ENCODE measurements around the gene MANSC4.

Gene MANSC4

GRCh38 chr12:27780612-27781408, 774 bp upstream of the MANSC4 start:
- WGBS (ENCODE audit: insufficient coverage, insufficient read length), result no CpG with 5 or more reads among the region's 27 CpGs
- Histone ChIP-seq H3K4me3 (ENCODE audit: low read length) (peak overlapping the region; percentile 79), H3K9me3 (ENCODE audit: control insufficient read depth, insufficient read depth, low read length) (no peaks in the 10 kb centered on the region), H3K27ac (ENCODE audit: low read length) (no peak overlapping the region), H3K27me3 (ENCODE audit: control insufficient read depth, insufficient read depth, low read length) (no peaks in the 10 kb centered on the region), H3K4me1 (ENCODE audit: control insufficient read depth, insufficient read depth, low read length) (peaks cover 1% of the 10 kb centered on the region; the same call in 1 of the 2 replicates), H3K36me3 (ENCODE audit: control insufficient read depth, insufficient read depth, low read length) (no peaks in the 10 kb centered on the region)
- DNase-seq (ENCODE audit: low read depth, low spot score), result peak; percentile 11

GRCh38 chr12:27779416-27779919, 568 bp downstream of the MANSC4 start:
- DNase-seq (ENCODE audit: low read depth, low spot score), result no peak
- H3K27ac ChIP-seq (ENCODE audit: low read length), result no peak overlapping the region
- H3K4me3 ChIP-seq (ENCODE audit: low read length), result peak overlapping the region; percentile 79; the same call in 1 of the 2 replicates
- H3K4me1 ChIP-seq (ENCODE audit: control insufficient read depth, insufficient read depth, low read length), result peaks cover 1% of the 10 kb centered on the region; the same call in 1 of the 2 replicates
- H3K27me3 ChIP-seq (ENCODE audit: control insufficient read depth, insufficient read depth, low read length), result no peaks in the 10 kb centered on the region
- H3K36me3 ChIP-seq (ENCODE audit: control insufficient read depth, insufficient read depth, low read length), result no peaks in the 10 kb centered on the region
- H3K9me3 ChIP-seq (ENCODE audit: control insufficient read depth, insufficient read depth, low read length), result no peaks in the 10 kb centered on the region
- no CpG with 5 or more reads among the region's 36 CpGs for WGBS (ENCODE audit: insufficient coverage, insufficient read length)

GRCh38 chr12:27778206-27778605, 1.8 kb downstream of the MANSC4 start:
- Histone ChIP-seq H3K36me3 (ENCODE audit: control insufficient read depth, insufficient read depth, low read length) (no peaks in the 10 kb centered on the region), H3K9me3 (ENCODE audit: control insufficient read depth, insufficient read depth, low read length) (no peaks in the 10 kb centered on the region), H3K4me1 (ENCODE audit: control insufficient read depth, insufficient read depth, low read length) (peaks cover 1% of the 10 kb centered on the region; the same call in 1 of the 2 replicates), H3K27me3 (ENCODE audit: control insufficient read depth, insufficient read depth, low read length) (no peaks in the 10 kb centered on the region), H3K4me3 (ENCODE audit: low read length) (no peak overlapping the region), H3K27ac (ENCODE audit: low read length) (no peak overlapping the region)
- no CpG with 5 or more reads among the region's 1 CpG for WGBS (ENCODE audit: insufficient coverage, insufficient read length)
- DNase-seq (ENCODE audit: low read depth, low spot score), result no peak

GRCh38 chr12:27777141-27777540, 2.9 kb downstream of the MANSC4 start:
- no peaks in the 10 kb centered on the region for H3K9me3 ChIP-seq (ENCODE audit: control insufficient read depth, insufficient read depth, low read length)
- H3K27ac ChIP-seq (ENCODE audit: low read length), result no peak overlapping the region
- H3K4me3 ChIP-seq (ENCODE audit: low read length), result no peak overlapping the region
- H3K4me1 ChIP-seq (ENCODE audit: control insufficient read depth, insufficient read depth, low read length), result peaks cover 1% of the 10 kb centered on the region; the same call in 1 of the 2 replicates
- no CpG with 5 or more reads among the region's 5 CpGs for WGBS (ENCODE audit: insufficient coverage, insufficient read length)
- no peaks in the 10 kb centered on the region for H3K27me3 ChIP-seq (ENCODE audit: control insufficient read depth, insufficient read depth, low read length)
- no peaks in the 10 kb centered on the region for H3K36me3 ChIP-seq (ENCODE audit: control insufficient read depth, insufficient read depth, low read length)
- no peak for DNase-seq (ENCODE audit: low read depth, low spot score)

GRCh38 chr12:27772328-27773049, 7.5 kb downstream of the MANSC4 start:
- Histone ChIP-seq H3K36me3 (ENCODE audit: control insufficient read depth, insufficient read depth, low read length) (no peaks in the 10 kb centered on the region), H3K27ac (ENCODE audit: low read length) (no peak overlapping the region), H3K27me3 (ENCODE audit: control insufficient read depth, insufficient read depth, low read length) (no peaks in the 10 kb centered on the region), H3K4me3 (ENCODE audit: low read length) (no peak overlapping the region), H3K4me1 (ENCODE audit: control insufficient read depth, insufficient read depth, low read length) (no peaks in the 10 kb centered on the region), H3K9me3 (ENCODE audit: control insufficient read depth, insufficient read depth, low read length) (no peaks in the 10 kb centered on the region)
- DNase-seq (ENCODE audit: low read depth, low spot score), result no peak
- WGBS (ENCODE audit: insufficient coverage, insufficient read length), result no CpG with 5 or more reads among the region's 5 CpGs

GRCh38 chr12:27771481-27772327, 8.3 kb downstream of the MANSC4 start:
- H3K27me3 ChIP-seq (ENCODE audit: control insufficient read depth, insufficient read depth, low read length), result no peaks in the 10 kb centered on the region
- no peaks in the 10 kb centered on the region for H3K9me3 ChIP-seq (ENCODE audit: control insufficient read depth, insufficient read depth, low read length)
- no peak overlapping the region for H3K27ac ChIP-seq (ENCODE audit: low read length)
- H3K4me1 ChIP-seq (ENCODE audit: control insufficient read depth, insufficient read depth, low read length), result no peaks in the 10 kb centered on the region
- H3K36me3 ChIP-seq (ENCODE audit: control insufficient read depth, insufficient read depth, low read length), result no peaks in the 10 kb centered on the region
- WGBS (ENCODE audit: insufficient coverage, insufficient read length), result no CpG with 5 or more reads among the region's 3 CpGs
- no peak for DNase-seq (ENCODE audit: low read depth, low spot score)
- no peak overlapping the region for H3K4me3 ChIP-seq (ENCODE audit: low read length)

GRCh38 chr12:27769142-27769673, 10.8 kb downstream of the MANSC4 start:
- H3K36me3 ChIP-seq (ENCODE audit: control insufficient read depth, insufficient read depth, low read length), result no peaks in the 10 kb centered on the region
- DNase-seq (ENCODE audit: low read depth, low spot score), result no peak
- no peaks in the 10 kb centered on the region for H3K9me3 ChIP-seq (ENCODE audit: control insufficient read depth, insufficient read depth, low read length)
- no peak overlapping the region for H3K27ac ChIP-seq (ENCODE audit: low read length)
- no peak overlapping the region for H3K4me3 ChIP-seq (ENCODE audit: low read length)
- H3K4me1 ChIP-seq (ENCODE audit: control insufficient read depth, insufficient read depth, low read length), result no peaks in the 10 kb centered on the region
- no peaks in the 10 kb centered on the region for H3K27me3 ChIP-seq (ENCODE audit: control insufficient read depth, insufficient read depth, low read length)
- no CpG with 5 or more reads among the region's 8 CpGs for WGBS (ENCODE audit: insufficient coverage, insufficient read length)

GRCh38 chr12:27766587-27766986, 13.4 kb downstream of the MANSC4 start:
- no peaks in the 10 kb centered on the region for H3K9me3 ChIP-seq (ENCODE audit: control insufficient read depth, insufficient read depth, low read length)
- no peak overlapping the region for H3K4me3 ChIP-seq (ENCODE audit: low read length)
- no peaks in the 10 kb centered on the region for H3K4me1 ChIP-seq (ENCODE audit: control insufficient read depth, insufficient read depth, low read length)
- WGBS (ENCODE audit: insufficient coverage, insufficient read length), result no CpG with 5 or more reads among the region's 3 CpGs
- H3K27me3 ChIP-seq (ENCODE audit: control insufficient read depth, insufficient read depth, low read length), result no peaks in the 10 kb centered on the region
- H3K27ac ChIP-seq (ENCODE audit: low read length), result no peak overlapping the region
- H3K36me3 ChIP-seq (ENCODE audit: control insufficient read depth, insufficient read depth, low read length), result no peaks in the 10 kb centered on the region
- no peak for DNase-seq (ENCODE audit: low read depth, low spot score)

- no peaks in the 10 kb centered on the region for H3K4me1 ChIP-seq (ENCODE audit: control insufficient read depth, insufficient read depth, low read length)
- no peak overlapping the region for H3K27ac ChIP-seq (ENCODE audit: low read length)
- no peaks in the 10 kb centered on the region for H3K9me3 ChIP-seq (ENCODE audit: control insufficient read depth, insufficient read depth, low read length)
- no peak for DNase-seq (ENCODE audit: low read depth, low spot score)
- no peaks in the 10 kb centered on the region for H3K27me3 ChIP-seq (ENCODE audit: control insufficient read depth, insufficient read depth, low read length)
- WGBS (ENCODE audit: insufficient coverage, insufficient read length), result no CpG with 5 or more reads among the region's 2 CpGs
- no peaks in the 10 kb centered on the region for H3K36me3 ChIP-seq (ENCODE audit: control insufficient read depth, insufficient read depth, low read length)
- H3K4me3 ChIP-seq (ENCODE audit: low read length), result no peak overlapping the region
Observed at GRCh38 chr12:27762757-27763156, 17.3 kb downstream of the MANSC4 start.
